Ishikawa (cell line): ENCODE measurements around the gene STK4.

ENCODE experiments used
- EGR1 ChIP-seq: IDR thresholded peaks from 2 replicates; pipeline ENCODE4 v1.6.1; 2012
- MAX ChIP-seq: IDR thresholded peaks from 2 replicates; pipeline ENCODE4 v1.6.1; 2012
- NFIC ChIP-seq: IDR thresholded peaks from 2 replicates; pipeline ENCODE4 v1.6.1; 2012
- RAD21 ChIP-seq: IDR thresholded peaks from 2 replicates; pipeline ENCODE4 v1.6.1; 2012; ENCODE audit warnings: low read depth
- REST ChIP-seq: IDR thresholded peaks from 2 replicates; pipeline ENCODE4 v1.6.1; 2012; ENCODE audit warnings: low read depth, mild to moderate bottlenecking
- TAF1 ChIP-seq: IDR thresholded peaks from 2 replicates; pipeline ENCODE4 v1.6.1; 2012; ENCODE audit warnings: low read depth, mild to moderate bottlenecking
- YY1 ChIP-seq: IDR thresholded peaks from 2 replicates; pipeline ENCODE4 v1.6.1; 2012; ENCODE audit warnings: low read depth

GRCh38 chr20:45082468-45082867, 116.2 kb downstream of the STK4 start:
- TF ChIP-seq REST (no peak), TAF1 (no peak), YY1 (no peak), EGR1 (no peak), MAX (no peak), NFIC (no peak), RAD21 (no peak)
